Measurements from ENCODE around the gene TBX20. TPM values are rescaled to one million over a fixed set of nuclear protein-coding genes. Genes with fewer than 3 reads are reported as not detected.
"Not testable (repeated sequence)": the region's sequence is repeated elsewhere in the genome, so short reads cannot be mapped to it uniquely, and the experiment has no call there.

The TBX20 gene
- total and polyA plus RNA-seq, 5 donors from 2014 or later: 0.12 to 1.5 TPM; not detected in 3

- H3K27ac Mint-ChIP-seq: no peak overlapping the region
- Histone ChIP-seq H3K4me1 (ENCODE audit: control insufficient read depth, insufficient read depth, low read length, poor library complexity, severe bottlenecking) (no peaks in the 10 kb centered on the region), H3K27me3 (ENCODE audit: control insufficient read depth, insufficient read depth, low read length) (no peaks in the 10 kb centered on the region), H3K9me3 (ENCODE audit: control insufficient read depth in 2 of 2, low read length in 2 of 2) (no peaks in the 10 kb centered on the region), H3K4me3 (ENCODE audit: low read depth, low read length) (no peak overlapping the region), H3K36me3 (ENCODE audit: control insufficient read depth, insufficient read depth, low read length) (no peaks in the 10 kb centered on the region), H3K27ac (ENCODE audit: insufficient read depth, low read length, poor library complexity, severe bottlenecking) (no peak overlapping the region)
- peak overlapping the region in 2 of 4 donors; percentile 37 to 43 for H3K4me3 Mint-ChIP-seq
- H3K36me3 Mint-ChIP-seq: no peaks in the 10 kb centered on the region
- peaks cover 0 to 1% (median 0%) of the 10 kb centered on the region in 7 donors for H3K9me3 Mint-ChIP-seq
- H3K27me3 Mint-ChIP-seq: peaks cover 36% of the 10 kb centered on the region
- peaks cover 0 to 7% (median 4%) of the 10 kb centered on the region in 4 donors for H3K4me1 Mint-ChIP-seq
- ATAC-seq (ENCODE audit: low read depth in 2 of 2): peak in 1 of 2 donors; percentile 47
- DNase-seq: peak in 1 of 3 donors; percentile 6
Measured at GRCh38 chr7:35185908-35186731, 67.8 kb downstream of the TBX20 start.

- not testable (repeated sequence) for H3K4me3 ChIP-seq (ENCODE audit: low read depth, low read length); H3K27me3 ChIP-seq (ENCODE audit: control insufficient read depth, insufficient read depth, low read length); H3K9me3 ChIP-seq (ENCODE audit: control insufficient read depth in 2 of 2, low read length in 2 of 2); H3K4me1 Mint-ChIP-seq; H3K9me3 Mint-ChIP-seq; H3K4me1 ChIP-seq (ENCODE audit: control insufficient read depth, insufficient read depth, low read length, poor library complexity, severe bottlenecking); H3K27ac ChIP-seq (ENCODE audit: insufficient read depth, low read length, poor library complexity, severe bottlenecking); H3K4me3 Mint-ChIP-seq; H3K27ac Mint-ChIP-seq; DNase-seq; H3K36me3 ChIP-seq (ENCODE audit: control insufficient read depth, insufficient read depth, low read length); H3K36me3 Mint-ChIP-seq; ATAC-seq (ENCODE audit: low read depth in 2 of 2)
- H3K27me3 Mint-ChIP-seq: peaks cover 36% of the 10 kb centered on the region
Measured at GRCh38 chr7:35185578-35185907, 68.4 kb downstream of the TBX20 start.

GRCh38 chr7:35184961-35185360 is 68.9 kb downstream of the TBX20 start:
- not testable (repeated sequence) for H3K36me3 ChIP-seq (ENCODE audit: control insufficient read depth, insufficient read depth, low read length); ATAC-seq (ENCODE audit: low read depth in 2 of 2)
- H3K27me3 Mint-ChIP-seq: peaks cover 34% of the 10 kb centered on the region

GRCh38 chr7:35183873-35184503 is 69.9 kb downstream of the TBX20 start:
- not testable (repeated sequence) for H3K27ac Mint-ChIP-seq; H3K27me3 ChIP-seq (ENCODE audit: control insufficient read depth, insufficient read depth, low read length); ATAC-seq (ENCODE audit: low read depth in 2 of 2); DNase-seq; H3K36me3 ChIP-seq (ENCODE audit: control insufficient read depth, insufficient read depth, low read length); H3K4me3 ChIP-seq (ENCODE audit: low read depth, low read length); H3K4me1 ChIP-seq (ENCODE audit: control insufficient read depth, insufficient read depth, low read length, poor library complexity, severe bottlenecking); H3K36me3 Mint-ChIP-seq; H3K4me3 Mint-ChIP-seq; H3K4me1 Mint-ChIP-seq; H3K27ac ChIP-seq (ENCODE audit: insufficient read depth, low read length, poor library complexity, severe bottlenecking); H3K9me3 Mint-ChIP-seq; H3K9me3 ChIP-seq (ENCODE audit: control insufficient read depth in 2 of 2, low read length in 2 of 2)
- peaks cover 30% of the 10 kb centered on the region for H3K27me3 Mint-ChIP-seq

More at GRCh38 chr7:35184961-35185360, 68.9 kb downstream of the TBX20 start:
- H3K9me3 Mint-ChIP-seq; H3K4me3 ChIP-seq (ENCODE audit: low read depth, low read length); H3K27ac Mint-ChIP-seq; H3K36me3 Mint-ChIP-seq; H3K4me1 ChIP-seq (ENCODE audit: control insufficient read depth, insufficient read depth, low read length, poor library complexity, severe bottlenecking); DNase-seq; H3K27ac ChIP-seq (ENCODE audit: insufficient read depth, low read length, poor library complexity, severe bottlenecking); H3K27me3 ChIP-seq (ENCODE audit: control insufficient read depth, insufficient read depth, low read length); H3K4me1 Mint-ChIP-seq; H3K9me3 ChIP-seq (ENCODE audit: control insufficient read depth in 2 of 2, low read length in 2 of 2): not testable (repeated sequence)
- H3K4me3 Mint-ChIP-seq: peak overlapping the region in 1 of 4 donors; percentile 33

GRCh38 chr7:35180665-35181064 is 73.2 kb downstream of the TBX20 start:
- not testable (repeated sequence) for H3K27ac Mint-ChIP-seq; H3K27me3 ChIP-seq (ENCODE audit: control insufficient read depth, insufficient read depth, low read length); H3K4me3 Mint-ChIP-seq; H3K4me1 Mint-ChIP-seq; H3K4me3 ChIP-seq (ENCODE audit: low read depth, low read length); H3K36me3 Mint-ChIP-seq; H3K36me3 ChIP-seq (ENCODE audit: control insufficient read depth, insufficient read depth, low read length); H3K4me1 ChIP-seq (ENCODE audit: control insufficient read depth, insufficient read depth, low read length, poor library complexity, severe bottlenecking); H3K27ac ChIP-seq (ENCODE audit: insufficient read depth, low read length, poor library complexity, severe bottlenecking); DNase-seq; H3K9me3 Mint-ChIP-seq; ATAC-seq (ENCODE audit: low read depth in 2 of 2); H3K9me3 ChIP-seq (ENCODE audit: control insufficient read depth in 2 of 2, low read length in 2 of 2)
- H3K27me3 Mint-ChIP-seq: peaks cover 15% of the 10 kb centered on the region

- not testable (repeated sequence) for H3K27me3 ChIP-seq (ENCODE audit: control insufficient read depth, insufficient read depth, low read length); H3K9me3 ChIP-seq (ENCODE audit: control insufficient read depth in 2 of 2, low read length in 2 of 2); H3K27me3 Mint-ChIP-seq; H3K4me3 Mint-ChIP-seq; H3K9me3 Mint-ChIP-seq; DNase-seq; H3K4me1 ChIP-seq (ENCODE audit: control insufficient read depth, insufficient read depth, low read length, poor library complexity, severe bottlenecking); H3K36me3 ChIP-seq (ENCODE audit: control insufficient read depth, insufficient read depth, low read length); H3K4me1 Mint-ChIP-seq; H3K36me3 Mint-ChIP-seq; H3K27ac ChIP-seq (ENCODE audit: insufficient read depth, low read length, poor library complexity, severe bottlenecking); ATAC-seq (ENCODE audit: low read depth in 2 of 2); H3K27ac Mint-ChIP-seq; H3K4me3 ChIP-seq (ENCODE audit: low read depth, low read length)
Measured at GRCh38 chr7:35173176-35173575, 80.7 kb downstream of the TBX20 start.

GRCh38 chr7:35172131-35172530 is 81.8 kb downstream of the TBX20 start:
- H3K27me3 ChIP-seq (ENCODE audit: control insufficient read depth, insufficient read depth, low read length); H3K4me3 Mint-ChIP-seq; H3K36me3 ChIP-seq (ENCODE audit: control insufficient read depth, insufficient read depth, low read length); DNase-seq; H3K4me1 Mint-ChIP-seq; H3K4me3 ChIP-seq (ENCODE audit: low read depth, low read length); H3K9me3 ChIP-seq (ENCODE audit: control insufficient read depth in 2 of 2, low read length in 2 of 2); H3K4me1 ChIP-seq (ENCODE audit: control insufficient read depth, insufficient read depth, low read length, poor library complexity, severe bottlenecking); H3K27me3 Mint-ChIP-seq; H3K27ac ChIP-seq (ENCODE audit: insufficient read depth, low read length, poor library complexity, severe bottlenecking); H3K27ac Mint-ChIP-seq; ATAC-seq (ENCODE audit: low read depth in 2 of 2); H3K36me3 Mint-ChIP-seq; H3K9me3 Mint-ChIP-seq: not testable (repeated sequence)

- H3K4me1 ChIP-seq (ENCODE audit: control insufficient read depth, insufficient read depth, low read length, poor library complexity, severe bottlenecking); H3K27ac Mint-ChIP-seq; DNase-seq; H3K4me1 Mint-ChIP-seq; H3K36me3 ChIP-seq (ENCODE audit: control insufficient read depth, insufficient read depth, low read length); H3K9me3 ChIP-seq (ENCODE audit: control insufficient read depth in 2 of 2, low read length in 2 of 2); ATAC-seq (ENCODE audit: low read depth in 2 of 2); H3K36me3 Mint-ChIP-seq; H3K27ac ChIP-seq (ENCODE audit: insufficient read depth, low read length, poor library complexity, severe bottlenecking); H3K4me3 Mint-ChIP-seq; H3K9me3 Mint-ChIP-seq; H3K27me3 ChIP-seq (ENCODE audit: control insufficient read depth, insufficient read depth, low read length); H3K27me3 Mint-ChIP-seq; H3K4me3 ChIP-seq (ENCODE audit: low read depth, low read length): not testable (repeated sequence)
Measured at GRCh38 chr7:35167658-35168057, 86.2 kb downstream of the TBX20 start.

All from CD4-positive, CD25-positive, alpha-beta regulatory T cell (primary cell).